Cardiac fibroblast (primary cell): ENCODE measurements around the gene SYT1.

Source experiments
- DNase-seq, 2 donors: peaks; one replicate each; pipeline versions ENCODE4 v3.0.0 to v3.0.0-alpha.2; 2010; ENCODE audit warnings: low read depth in 2 of 2
- H3K4me3 ChIP-seq, 2 donors: replicated peaks in 1 of 2; 1 replicate in 1 of 2; 2 replicates in 1 of 2; pipeline ENCODE4 v1.5.1; 2011; ENCODE audit warnings: low read depth in 2 of 2, low read length in 2 of 2, mild to moderate bottlenecking in 2 of 2, moderate library complexity in 1 of 2
- CTCF ChIP-seq: IDR thresholded peaks from one replicate; pipeline ENCODE4 v1.5.1; 2011; ENCODE audit warnings: low read depth, mild to moderate bottlenecking, low read length, inconsistent platforms

Gene SYT1

GRCh38 chr12:79295572-79295971 lies 431.0 kb downstream of the SYT1 start:
- no peak for DNase-seq
- H3K4me3 ChIP-seq, result no peak overlapping the region
- no peak for TF ChIP-seq CTCF

- DNase-seq, result peak in 1 of 2 donors; percentile 30
- no peak for TF ChIP-seq CTCF
- no peak overlapping the region for H3K4me3 ChIP-seq
These were observed 431.6 kb downstream of the SYT1 start for GRCh38 chr12:79296133-79296532.

DNA sequence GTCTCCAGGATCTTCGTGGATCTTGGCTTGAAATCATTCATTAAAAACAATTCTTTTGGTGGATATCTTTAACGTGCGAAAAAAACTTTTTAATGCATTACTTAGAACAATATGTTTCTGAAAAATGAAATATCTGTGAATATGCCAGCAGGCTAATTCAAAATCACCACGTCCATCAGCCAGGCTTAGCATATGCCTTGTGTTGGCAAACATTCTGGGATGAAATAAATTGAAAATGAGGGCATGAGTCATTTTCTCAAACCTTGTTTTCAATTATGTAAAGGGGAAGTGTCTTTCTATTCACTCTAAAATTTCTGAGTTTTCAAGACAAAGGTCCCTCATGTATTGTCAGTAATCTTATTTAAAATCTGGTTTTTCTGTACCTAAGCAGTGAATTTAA lies 432.3 kb downstream of the SYT1 start:
- DNase-seq, result no peak
- no peak overlapping the region for H3K4me3 ChIP-seq
- no peak for TF ChIP-seq CTCF

DNA sequence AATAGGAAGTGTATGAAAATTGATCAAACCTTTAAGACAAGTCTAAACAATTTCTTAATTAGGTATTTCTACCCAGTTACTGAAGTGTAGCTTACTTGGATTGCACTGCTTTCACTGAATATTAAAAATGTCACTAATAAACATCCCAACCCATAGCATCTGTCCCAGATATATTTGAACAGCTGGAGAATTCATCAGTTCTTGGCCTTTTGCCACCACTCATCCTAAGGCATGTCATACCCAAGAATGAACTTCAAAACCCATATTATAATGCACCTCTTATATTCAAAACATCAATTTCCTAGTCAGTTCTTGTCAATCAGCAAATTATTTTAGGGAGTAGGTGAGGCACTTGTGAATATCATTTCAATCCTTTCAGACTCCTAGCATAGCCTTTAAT lies 433.9 kb downstream of the SYT1 start:
- TF ChIP-seq CTCF, result no peak
- peak in 1 of 2 donors; percentile 38 for DNase-seq
- no peak overlapping the region for H3K4me3 ChIP-seq

DNA sequence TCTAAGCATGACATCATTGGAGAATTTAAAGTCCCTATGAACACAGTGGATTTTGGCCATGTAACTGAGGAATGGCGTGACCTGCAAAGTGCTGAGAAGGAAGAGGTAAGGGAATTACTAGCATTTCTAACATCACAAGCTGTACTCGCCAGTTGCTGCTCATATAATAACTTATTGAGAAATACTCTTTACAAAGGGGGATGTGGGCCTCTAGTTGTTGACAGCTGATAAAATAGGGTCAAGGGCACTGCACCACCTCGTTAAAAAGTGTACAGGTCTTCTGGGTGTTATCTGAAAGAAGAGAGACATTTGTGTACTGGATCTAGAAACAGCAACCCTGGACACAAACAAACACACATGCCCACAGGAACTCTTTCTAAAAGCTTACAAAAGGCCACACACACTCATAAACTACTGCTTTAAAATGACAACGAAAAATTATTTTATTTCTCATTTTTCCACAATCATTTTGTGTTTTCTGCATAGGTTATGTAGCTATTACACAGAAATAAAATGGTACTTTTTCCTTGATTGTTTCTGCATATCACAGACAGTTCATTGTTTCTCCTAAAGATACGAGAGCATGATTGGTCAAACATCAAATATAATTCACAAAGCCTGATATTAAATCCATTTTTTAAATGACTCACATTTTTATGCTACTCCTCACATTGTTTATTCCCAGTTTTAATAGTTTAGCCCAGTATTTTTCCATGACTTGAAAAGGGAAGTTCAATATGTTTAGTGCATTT lies 435.0 kb downstream of the SYT1 start:
- no peak for DNase-seq
- no peak for TF ChIP-seq CTCF
- no peak overlapping the region for H3K4me3 ChIP-seq

DNA sequence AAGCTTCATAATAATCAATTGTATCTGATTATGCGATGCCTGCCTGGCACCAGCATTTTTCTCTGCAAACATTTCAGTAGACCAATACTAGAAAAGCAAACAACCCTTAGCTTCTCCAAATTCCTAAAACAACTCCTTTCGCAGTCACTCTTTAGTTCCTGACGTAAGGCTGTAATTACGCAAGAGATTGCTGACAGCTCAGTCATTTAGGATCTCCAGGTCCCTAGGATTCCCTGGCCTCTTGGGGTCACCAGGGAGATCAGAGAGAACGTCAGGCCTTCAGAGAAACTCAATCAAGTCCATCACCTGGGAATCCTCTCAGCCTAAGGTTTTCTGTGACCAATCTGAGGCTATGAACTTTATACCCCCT lies 435.6 kb downstream of the SYT1 start:
- DNase-seq, result peak; percentile 35 to 82
- H3K4me3 ChIP-seq, result no peak overlapping the region
- no peak for TF ChIP-seq CTCF

DNA sequence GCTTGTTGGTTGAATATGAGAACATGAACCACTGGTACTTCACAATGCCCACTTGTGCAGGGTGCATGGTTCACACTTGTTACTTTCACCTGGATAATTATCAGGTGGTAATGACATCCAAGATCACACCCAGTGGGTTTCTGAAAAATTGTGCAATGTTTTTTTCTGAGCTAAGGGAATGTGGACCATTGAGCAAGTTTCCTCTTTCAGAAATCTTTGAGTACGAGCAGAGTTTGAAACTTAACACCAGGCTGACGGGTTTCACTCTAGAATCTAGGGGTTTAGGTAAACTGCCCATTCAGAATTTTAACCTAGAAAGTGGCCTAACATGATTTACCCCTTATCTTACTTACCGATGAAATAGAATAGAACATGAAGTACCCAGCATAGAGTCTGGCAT lies 436.6 kb downstream of the SYT1 start:
- TF ChIP-seq CTCF, result no peak
- DNase-seq, result no peak
- no peak overlapping the region for H3K4me3 ChIP-seq
